Stimulated activated CD8-positive, alpha-beta memory T cell treated with anti-CD3 and anti-CD28 coated beads, Interleukin-4, amount 100 ng/mL, for 48 hours (primary cell): ENCODE results near the gene E2F8.
"Not testable (repeated sequence)": the region's sequence is repeated elsewhere in the genome, so short reads cannot be mapped to it uniquely, and the experiment has no call there.

Experiments
- DNase-seq: peaks from one replicate; pipeline ENCODE4 v3.0.0-alpha.2; 2020

The E2F8 gene, protein sequence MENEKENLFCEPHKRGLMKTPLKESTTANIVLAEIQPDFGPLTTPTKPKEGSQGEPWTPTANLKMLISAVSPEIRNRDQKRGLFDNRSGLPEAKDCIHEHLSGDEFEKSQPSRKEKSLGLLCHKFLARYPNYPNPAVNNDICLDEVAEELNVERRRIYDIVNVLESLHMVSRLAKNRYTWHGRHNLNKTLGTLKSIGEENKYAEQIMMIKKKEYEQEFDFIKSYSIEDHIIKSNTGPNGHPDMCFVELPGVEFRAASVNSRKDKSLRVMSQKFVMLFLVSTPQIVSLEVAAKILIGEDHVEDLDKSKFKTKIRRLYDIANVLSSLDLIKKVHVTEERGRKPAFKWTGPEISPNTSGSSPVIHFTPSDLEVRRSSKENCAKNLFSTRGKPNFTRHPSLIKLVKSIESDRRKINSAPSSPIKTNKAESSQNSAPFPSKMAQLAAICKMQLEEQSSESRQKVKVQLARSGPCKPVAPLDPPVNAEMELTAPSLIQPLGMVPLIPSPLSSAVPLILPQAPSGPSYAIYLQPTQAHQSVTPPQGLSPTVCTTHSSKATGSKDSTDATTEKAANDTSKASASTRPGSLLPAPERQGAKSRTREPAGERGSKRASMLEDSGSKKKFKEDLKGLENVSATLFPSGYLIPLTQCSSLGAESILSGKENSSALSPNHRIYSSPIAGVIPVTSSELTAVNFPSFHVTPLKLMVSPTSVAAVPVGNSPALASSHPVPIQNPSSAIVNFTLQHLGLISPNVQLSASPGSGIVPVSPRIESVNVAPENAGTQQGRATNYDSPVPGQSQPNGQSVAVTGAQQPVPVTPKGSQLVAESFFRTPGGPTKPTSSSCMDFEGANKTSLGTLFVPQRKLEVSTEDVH

DNA sequence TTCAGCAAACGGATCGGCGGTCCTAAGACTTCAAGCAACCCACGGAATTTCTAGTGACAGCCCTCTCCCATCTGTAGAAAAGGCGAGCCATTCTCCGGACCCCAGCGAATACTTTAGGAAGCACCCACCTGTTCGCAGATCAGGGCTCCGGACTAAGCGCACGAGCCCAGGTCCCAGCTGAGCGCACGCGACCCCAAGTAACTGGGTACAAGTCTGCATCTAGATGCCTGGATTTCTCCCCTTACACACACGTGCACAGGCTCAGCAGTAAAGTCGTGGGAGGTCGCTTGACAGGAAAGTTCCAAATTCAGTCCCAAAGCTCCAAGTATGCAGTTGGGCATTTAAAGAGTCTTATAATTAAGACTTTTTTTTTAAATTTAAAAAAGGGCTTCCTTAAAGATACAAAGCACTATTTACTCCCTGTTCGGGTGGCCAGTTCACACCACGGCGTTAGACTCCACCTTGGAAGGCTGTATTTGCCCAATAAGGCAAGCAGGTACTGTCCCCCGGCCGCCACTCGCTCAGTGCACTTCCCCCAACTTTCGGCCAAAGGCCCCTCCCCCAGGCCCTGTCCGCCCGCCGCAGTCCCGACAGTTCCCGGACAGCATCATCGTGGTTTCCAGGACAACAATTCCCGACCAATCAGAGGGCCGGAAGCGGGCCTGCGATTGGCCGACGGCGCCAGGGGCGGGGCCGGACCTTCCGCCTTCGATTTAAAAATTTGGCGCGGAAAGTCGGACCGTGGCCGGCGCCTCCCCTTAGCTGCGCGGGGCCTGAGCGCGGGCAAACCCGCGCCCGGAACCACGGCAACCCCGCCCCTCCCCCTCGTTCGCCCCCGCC, at the start of gene E2F8:
Gene E2F8 (minus strand): TSS at position 526 of the 840 bp plus-strand sequence. CDS start 824 bp downstream, outside the sequence.
- DNase-seq: peak; percentile 93

DNA sequence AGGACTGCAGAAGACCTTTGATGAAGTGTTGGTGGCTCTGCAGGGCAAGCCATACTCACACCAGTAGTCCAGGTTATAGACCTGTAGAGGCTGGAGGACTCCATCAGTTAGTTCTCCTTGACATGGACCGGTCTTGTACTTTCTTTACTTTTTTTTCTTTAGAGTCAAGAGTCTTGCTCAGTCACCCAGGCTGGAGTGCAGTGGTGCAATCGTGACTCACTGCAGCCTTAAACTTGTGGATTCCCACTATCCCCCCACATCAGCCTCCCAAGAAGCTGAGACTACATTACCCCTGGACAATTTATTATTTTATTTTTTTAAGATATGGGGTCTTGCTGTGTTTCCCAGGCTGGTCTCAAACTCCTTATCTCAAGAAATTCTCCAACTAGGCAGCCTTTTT, 49.6 kb upstream of the E2F8 start:
- DNase-seq: no peak

DNA sequence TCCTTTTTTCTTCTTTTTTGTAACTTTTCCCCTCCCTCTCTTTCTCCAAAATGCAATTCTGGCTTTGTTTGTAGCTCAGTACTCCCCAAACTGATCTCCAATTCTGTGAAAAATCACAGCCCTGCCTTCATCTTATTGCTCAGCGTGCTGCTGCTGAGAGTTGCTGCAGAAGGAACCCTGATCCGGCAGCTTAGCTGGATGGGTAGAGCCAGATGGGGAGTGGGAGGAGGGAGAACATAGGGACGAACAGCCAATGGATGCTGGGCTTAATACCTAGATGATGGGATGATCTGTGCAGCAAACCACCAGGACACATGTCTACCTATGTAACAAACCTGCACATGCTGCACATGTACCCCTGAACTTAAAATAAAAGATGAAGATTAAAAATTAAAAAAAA, 47.5 kb upstream of the E2F8 start:
- no peak for DNase-seq

DNA sequence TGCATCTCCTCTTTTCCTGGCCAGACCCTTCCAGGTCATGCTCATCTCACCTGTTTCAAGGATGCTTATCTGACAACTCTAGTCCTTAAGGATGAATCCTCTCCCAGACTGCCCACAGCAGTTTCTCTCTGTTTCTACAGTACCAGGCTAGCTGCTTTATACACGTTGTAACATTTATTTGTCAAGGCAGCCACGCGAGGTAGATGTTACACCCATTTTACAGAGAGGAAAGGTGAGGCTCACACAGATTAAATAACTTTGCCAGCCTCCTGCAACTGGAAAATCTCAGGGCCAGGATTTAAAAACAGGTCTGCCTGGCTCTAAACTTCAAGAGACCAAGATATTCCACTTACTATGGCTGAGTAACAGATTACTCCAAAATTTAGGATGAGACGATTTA, 45.7 kb upstream of the E2F8 start:
- no peak for DNase-seq

DNA sequence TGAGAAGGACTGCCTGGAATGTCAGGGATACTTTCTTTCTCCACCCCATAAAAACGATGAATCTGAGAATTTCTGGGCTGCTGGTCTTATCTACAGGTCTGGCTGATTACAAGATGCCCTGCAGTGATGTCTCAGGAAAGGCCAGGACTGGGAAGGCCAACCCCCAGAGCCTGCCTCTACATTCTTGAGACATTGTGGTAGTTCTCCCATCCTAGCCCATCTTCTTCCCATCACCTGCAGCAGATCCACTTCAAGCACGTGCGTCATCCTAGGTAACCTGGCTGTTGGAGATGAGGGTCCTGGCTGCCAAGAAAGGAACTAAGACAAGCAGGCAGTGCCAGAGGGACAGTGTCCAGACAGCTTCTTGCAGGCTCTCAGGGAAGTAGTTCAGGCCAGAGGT, 44.1 kb upstream of the E2F8 start:
- no peak for DNase-seq

DNA sequence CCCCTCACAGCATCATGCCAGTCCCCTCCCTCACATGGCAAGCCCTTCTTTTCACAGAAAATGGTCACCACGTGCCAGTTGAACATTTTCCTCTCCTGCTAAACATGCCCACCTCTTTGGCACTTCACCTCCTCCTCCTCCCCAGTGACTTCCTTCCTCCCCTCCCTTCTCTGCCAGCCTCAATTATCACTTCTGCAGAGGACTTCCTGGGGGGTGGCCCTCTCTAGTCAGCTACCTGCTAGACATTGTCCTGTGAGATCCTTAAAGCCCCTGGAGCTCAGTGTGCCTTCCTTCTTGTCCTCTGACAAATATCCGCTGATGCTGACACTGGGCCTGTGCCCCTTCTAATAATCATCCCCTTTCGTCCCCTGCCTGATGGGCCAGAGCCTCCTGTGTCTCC, 43.2 kb upstream of the E2F8 start:
- no peak for DNase-seq

DNA sequence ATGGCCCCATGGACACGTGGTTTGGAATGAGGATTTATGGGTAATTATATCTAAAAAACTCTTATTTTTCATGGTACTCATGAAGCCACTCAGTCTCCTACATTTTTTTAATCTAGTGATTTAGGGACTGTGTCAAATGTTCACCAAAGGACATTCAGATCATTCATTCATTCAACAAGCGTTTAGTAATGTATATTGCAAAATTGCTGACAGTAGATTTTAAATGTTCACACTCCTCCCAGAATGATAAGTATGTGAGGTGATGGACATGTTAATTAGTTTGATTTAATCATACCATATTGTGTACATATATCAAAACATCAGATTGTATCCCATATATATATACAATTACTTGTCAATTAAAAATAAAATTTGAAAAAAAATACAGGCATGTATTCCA, 40.8 kb upstream of the E2F8 start:
- DNase-seq: no peak

DNA sequence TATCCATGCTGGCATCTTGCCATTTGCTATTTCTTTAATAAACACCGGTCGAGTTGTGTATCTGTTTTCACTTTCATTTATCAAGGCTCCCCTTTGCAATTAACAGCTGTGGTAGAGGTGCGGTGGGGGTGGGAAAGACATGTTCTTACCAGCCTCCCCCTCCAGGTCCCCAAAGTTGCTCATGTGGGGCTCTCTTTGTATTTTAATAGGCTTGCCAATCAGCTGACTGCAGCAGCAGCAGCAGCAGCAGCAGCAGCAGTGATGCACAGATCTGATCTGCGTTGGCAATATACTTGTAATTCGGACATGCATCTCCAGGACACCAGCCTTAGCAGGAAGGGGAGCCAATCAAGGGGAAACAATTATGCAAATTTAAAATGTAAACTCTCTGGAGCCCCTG, 40.3 kb upstream of the E2F8 start:
- no peak for DNase-seq

DNA sequence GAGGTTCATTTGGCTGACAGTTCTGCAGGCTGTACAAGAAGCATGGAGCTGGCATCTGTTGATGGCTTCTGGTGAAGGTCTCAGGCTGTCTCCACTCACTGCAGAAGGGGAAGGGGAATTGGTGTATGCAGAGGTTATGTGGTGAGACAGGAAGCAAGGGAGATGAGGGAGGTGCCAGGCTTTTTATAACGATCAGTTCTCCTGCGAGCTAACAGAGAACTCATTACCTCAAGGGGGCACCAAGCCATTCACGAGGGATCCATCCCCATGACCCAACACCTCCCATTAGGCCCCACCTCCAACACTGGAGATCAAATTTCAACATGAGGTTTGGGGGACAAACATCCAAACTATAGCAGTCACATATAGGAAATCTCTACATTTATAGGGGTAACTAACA, 38.7 kb upstream of the E2F8 start:
- no peak for DNase-seq

DNA sequence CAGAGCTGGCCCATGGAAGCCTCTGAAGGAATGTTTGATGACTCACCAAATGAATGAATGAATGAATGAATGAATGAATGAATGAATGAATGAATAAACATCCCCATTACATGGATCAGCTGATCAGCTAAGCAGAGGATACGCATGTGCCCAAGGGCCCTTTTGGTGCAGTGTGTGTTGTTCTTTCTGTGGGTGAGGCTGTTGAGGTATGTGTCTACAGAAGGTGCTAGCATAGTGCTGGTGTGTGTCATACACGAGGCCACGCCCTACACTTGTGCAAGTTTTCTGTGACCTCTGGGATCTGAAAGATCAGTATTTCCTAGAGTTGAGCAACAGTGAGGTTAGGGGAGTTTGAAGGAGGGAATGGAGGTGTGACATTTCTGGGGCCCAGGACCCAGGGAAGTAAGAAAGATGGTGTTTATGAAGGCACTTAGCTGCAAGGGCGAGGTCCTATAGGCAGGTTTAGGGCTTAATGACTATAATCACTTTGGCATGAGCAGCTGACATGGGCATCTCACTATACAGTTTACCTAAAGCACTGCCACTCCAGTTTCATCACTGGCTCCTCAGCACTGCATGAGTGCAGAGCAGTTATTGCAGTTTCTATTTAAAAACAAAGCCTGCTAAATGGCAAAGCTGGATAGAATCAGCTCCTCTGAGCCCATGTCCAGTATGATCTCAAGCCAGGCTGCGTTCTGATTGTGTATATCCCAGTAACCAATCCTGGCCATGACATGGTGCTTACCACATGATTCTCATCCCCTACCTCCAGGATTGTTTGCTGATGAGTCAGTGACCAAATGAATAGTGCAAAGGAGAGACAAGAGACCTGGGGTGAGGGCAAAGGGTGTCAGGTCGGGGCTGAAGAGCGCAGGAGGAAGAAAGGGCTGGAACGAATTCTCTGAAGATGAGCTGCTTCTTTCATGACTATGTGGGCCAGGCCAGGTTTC, 36.4 kb upstream of the E2F8 start:
- DNase-seq: no peak

DNA sequence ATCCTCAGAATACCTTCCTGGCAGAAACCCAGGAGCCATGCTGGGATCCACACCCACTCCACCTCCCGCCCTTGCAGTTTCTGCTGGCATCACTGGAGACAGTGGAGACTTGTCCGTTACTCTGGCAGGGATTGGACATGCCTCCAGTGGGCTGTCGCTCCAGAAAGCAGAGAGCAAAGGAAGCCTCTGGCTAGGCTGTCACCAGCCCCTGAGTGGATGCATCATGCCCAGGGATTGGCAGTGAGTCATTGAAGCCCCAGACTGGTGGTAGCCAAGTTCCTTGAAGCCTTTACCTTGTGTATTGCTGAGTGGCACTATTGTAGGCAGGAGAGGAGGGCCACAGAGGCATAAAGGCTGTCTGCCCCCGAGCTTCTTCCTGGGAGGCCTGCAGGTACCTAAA, 34.8 kb upstream of the E2F8 start:
- DNase-seq: no peak

DNA sequence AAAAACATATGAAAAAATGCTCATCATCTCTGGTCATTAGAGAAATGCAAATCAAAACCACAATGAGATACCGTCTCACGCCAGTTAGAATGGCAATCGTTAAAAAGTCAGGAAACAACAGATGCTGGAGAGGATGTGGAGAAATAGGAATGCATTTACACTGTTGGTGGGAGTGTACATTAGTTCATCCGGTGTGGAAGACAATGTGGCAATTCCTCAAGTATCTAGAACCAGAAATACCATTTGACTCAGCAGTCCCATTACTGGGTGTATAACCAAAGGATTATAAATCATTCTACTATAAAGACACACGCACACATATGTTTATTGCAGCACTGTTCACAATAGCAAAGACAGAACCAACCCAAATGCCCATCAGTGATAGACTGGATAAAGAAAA, 32.5 kb upstream of the E2F8 start:
- DNase-seq: not testable (repeated sequence)

DNA sequence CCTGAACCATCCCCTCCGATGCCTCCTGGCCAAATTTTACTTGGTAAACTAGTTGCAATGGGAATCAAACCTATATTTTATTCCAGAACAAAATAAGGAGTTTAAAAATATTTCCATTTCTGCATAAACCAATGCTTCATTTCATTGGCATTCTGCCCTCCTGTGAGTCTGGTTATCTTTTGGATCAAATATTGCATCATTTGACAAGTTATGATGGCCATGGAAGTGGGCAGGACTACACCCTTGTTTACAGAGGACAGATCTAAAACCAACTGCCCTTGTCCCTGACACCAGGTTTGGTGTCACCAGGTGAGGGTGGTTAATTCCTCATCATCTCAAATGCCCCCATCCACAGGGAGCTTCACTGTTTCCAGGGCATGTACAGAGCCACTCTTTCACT, 28.2 kb upstream of the E2F8 start:
- DNase-seq: no peak

DNA sequence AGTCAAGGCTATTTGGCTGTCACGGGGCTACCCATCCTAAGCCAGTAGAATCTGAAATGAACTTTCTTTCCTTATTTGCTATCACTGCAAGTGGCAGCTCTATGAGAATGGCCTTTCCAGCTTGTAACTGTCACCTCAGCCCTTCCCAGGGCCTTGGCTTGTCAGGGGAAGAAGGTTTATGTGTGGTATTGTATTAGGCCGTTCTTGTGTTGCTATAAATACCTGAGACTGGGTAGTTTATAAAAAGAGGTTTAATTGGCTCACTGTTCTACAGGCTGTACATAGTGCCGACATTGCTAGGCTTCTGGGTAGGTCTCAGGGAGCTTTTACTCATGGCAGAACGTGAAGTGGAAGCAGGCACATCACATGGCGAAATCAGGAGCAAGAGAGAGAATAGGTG, 26.8 kb upstream of the E2F8 start:
- no peak for DNase-seq

DNA sequence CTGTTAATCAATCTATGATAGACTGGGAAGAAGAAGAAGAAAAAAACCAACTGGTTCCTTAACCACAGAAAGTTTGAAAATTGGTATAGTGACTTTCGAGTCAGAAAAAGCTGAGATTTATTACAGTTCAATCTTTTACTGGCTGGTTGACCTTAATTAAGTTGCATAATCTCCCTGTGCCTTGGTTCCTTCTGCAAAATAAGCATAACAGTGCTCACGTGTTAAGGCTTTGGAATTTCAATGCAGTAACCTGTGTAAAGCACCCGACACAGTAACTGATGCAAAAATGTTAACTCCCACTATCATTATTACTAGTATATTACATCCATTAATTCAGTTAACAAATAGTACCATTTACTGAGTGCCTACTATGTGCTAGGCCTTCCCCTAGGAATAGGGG, 22.6 kb upstream of the E2F8 start:
- no peak for DNase-seq

DNA sequence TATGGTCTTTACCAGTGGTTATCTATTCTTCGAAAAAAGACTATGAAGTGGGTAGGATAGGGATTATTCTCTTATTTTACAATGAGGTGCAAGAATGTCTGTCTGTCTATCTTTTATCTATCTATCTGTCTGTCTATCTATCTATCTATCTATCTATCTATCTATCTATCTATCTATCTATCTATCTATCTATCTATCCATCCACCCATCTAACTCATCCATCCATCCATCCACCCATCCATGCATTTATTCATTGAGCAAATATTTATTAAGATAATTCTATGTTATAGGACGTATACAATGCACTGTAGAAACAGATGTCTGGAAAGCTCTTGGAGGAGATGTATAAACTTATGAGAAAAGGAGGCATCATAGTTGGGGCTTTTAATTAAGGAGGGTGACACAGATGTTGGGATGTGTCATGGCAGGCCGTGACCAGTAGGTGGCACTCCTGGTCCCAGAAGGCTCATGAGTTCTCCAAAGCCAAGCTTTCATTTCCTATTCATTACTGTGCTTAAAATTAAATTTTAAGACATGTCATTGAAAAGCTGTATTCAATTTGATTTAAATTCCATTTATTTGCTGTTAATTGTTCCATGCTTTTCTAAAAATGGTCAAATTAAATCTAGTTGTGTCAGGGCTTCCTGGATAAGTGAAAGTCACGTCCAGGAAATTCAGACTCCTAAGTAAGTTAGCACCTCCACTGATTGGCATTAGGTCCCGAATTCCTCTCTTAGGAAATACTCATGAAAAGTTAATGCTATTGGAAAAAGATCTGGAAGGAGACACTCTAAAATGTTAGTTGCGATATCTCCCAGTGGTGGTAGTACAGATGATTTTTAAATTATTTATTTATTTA, 19.0 kb upstream of the E2F8 start:
- DNase-seq: peak; percentile 84

DNA sequence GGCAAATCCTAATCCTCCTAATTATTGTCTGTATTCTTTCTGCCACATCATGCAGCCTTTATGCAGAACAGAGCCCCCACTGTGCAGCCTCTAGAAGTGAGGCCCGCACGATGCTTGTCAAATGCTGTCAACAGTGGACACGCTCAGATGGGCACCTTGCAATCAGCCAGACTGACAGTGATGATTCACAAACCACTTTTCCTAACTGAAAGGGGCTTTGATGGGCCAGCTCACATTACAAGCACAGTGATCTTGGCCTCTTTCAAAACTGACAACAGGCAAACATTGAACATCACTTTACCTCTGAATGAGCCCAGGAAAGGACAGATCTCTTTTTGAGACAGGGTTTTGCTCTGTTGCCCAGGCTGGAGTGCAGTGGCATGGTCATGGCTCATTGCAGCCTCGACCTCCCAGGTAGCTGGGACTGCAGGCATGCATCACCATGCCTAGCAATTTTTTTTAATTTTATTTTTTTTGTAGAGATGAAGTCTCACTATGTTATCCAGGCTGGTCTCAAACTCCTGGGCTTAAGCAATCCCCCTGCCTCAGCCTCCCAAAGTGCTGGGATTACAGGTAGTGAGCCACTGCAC, 18.0 kb upstream of the E2F8 start:
- DNase-seq: no peak

DNA sequence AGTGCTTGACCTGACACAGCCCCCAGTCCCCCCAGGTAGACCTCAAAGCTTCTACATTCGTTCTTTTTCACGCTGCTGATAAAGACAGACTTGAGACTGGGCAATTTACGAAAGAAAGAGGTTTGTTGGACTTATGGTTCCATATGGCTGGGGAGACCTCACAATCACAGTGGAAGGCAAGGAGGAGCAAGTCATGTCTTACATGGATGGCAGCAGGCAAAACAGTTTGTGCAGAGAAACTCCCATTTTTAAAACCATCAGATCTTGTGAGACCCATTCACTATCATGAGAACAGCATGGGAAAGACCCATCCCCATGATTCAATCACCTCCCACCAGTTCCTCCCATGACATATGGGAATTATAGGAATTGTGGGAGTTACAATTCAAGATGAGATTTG, 13.7 kb upstream of the E2F8 start:
- not testable (repeated sequence) for DNase-seq

DNA sequence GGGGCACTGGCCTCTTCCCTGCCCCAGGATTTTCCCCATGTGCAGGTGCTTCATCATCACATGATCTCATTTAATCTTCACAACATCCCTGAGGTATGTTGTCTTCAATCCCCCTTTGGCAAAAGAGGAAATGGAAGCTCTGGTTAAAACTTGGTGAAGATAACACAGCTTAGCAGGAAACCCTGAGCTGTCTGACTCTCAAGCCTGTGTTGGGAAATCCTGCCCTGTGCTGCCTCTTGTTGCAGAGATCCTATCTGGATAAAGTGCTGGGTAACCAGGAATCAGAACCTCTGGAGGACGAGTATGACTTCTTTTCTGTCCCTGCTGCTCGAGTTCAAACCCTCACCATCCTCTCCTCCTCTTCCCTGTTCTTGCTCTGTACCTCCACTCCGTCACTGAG, 13.1 kb upstream of the E2F8 start:
- no peak for DNase-seq

DNA sequence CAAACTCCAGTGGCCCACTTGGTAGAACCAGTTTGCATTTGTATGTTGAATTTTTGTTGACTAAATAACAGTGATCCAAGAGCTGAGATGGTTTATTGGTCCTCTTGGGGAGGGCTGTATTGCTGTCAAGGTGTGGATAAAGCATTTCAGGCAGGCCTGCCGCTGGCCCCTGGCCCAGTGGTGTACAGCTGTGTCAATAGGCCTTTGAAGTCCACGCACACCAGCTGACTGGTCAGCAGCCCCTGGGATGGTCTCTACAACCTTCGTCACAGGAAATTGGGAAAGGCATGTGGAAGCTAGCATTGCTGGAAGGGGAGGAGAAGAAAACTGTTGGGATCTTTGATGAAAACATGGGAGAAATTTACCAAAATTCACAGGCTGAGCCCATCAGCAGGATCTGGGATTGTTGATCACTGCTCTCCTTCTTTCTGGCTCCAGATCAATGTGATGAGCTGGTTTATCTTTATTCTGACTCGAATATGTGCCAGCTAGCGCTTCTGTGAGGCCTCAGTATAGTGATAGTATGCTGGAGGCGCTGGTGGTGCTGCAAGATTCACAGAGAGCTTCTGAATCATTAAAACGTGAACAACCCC, 12.5 kb upstream of the E2F8 start:
- DNase-seq: no peak
